NCI-H510A treated with DMSO at 0.1 percent for 48 hours (cell line): ENCODE results near the gene CCT6A.
A peak's percentile ranks its signal among the peaks of the same experiment; 100 is the strongest.
"Not testable (repeated sequence)": the region's sequence is repeated elsewhere in the genome, so short reads cannot be mapped to it uniquely, and the experiment has no call there.

ENCODE experiments used
- DNase-seq: peaks from one replicate; lab custom pipeline; 2025; lab: John Stamatoyannopoulos, UW

Gene CCT6A, protein sequence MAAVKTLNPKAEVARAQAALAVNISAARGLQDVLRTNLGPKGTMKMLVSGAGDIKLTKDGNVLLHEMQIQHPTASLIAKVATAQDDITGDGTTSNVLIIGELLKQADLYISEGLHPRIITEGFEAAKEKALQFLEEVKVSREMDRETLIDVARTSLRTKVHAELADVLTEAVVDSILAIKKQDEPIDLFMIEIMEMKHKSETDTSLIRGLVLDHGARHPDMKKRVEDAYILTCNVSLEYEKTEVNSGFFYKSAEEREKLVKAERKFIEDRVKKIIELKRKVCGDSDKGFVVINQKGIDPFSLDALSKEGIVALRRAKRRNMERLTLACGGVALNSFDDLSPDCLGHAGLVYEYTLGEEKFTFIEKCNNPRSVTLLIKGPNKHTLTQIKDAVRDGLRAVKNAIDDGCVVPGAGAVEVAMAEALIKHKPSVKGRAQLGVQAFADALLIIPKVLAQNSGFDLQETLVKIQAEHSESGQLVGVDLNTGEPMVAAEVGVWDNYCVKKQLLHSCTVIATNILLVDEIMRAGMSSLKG

GRCh38 chr7:56051339-56052191 lies at the start of gene CCT6A, which contains the start of gene PSPH:
TSS of gene CCT6A (plus strand) at chr7:56051765. CDS start at chr7:56051849, 84 bp downstream.
TSS of gene PSPH (minus strand) at chr7:56051444. CDS start at chr7:56021212, 30,232 bp downstream.
- peak; percentile 99 for DNase-seq

- DNase-seq: no peak
These were observed 47.8 kb upstream of the CCT6A start for GRCh38 chr7:56003749-56004148.

GRCh38 chr7:56007167-56007652 lies 44.4 kb upstream of the CCT6A start:
- DNase-seq: no peak

DNA sequence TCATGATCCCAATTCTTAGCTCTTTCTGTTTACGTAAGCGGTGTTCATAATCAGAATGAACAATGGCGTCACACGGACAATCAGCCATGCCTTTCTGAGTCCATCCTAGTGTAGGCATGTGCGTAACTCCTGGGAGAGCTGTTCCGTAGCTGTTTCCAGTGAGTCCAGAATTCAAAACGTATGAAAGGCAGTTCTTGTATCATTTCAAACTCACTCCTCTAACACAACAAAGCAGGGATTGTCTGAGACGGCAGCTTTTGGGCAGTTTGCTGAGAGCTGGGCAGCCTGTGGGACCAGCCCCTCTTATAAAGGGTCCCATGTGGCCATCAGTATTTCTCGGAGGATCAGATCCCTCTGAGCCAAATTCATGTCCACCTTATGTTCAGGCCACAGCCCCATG lies 43.7 kb upstream of the CCT6A start:
- DNase-seq: no peak

- DNase-seq: peak; percentile 98
These were observed 41.9 kb upstream of the CCT6A start for GRCh38 chr7:56009695-56010094.

DNA sequence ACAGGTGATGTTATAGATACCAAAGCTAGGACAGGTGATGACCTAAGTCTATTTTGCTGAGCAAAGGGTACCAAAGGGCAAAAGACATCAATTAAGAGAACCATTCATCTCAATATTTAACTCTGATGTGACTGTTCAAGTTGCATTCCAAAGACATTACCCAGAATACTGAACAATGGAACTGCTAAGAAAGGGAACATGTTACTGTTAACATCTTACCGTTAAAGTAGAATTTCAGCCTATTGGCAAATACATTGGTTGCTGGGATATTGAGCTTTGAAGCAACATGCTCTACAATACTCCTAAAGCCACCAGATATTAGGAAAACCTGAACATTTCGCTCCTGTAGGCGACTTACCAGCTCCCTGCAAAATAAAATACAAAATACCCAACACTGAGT lies 34.5 kb upstream of the CCT6A start:
- not testable (repeated sequence) for DNase-seq

DNA sequence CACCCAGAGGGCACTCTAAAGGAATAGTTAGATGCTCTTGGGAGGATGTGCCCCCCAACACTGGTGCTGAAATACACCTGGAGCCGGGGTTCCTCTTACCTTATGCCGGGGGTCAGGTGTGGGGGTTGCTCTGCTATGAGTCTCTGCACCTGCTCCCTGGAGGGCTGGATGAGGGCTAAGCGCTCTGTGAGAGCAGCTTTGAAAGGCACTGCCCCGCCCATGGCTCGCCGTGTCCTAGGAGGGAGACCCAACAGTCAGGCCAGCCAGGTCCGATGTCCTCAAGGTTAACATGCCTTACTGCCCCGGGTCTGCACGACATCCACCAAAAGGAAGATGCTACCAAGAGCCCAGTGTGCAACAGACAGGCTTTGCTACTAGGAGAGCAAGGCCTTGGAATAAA lies 32.1 kb upstream of the CCT6A start:
- no peak for DNase-seq

DNA sequence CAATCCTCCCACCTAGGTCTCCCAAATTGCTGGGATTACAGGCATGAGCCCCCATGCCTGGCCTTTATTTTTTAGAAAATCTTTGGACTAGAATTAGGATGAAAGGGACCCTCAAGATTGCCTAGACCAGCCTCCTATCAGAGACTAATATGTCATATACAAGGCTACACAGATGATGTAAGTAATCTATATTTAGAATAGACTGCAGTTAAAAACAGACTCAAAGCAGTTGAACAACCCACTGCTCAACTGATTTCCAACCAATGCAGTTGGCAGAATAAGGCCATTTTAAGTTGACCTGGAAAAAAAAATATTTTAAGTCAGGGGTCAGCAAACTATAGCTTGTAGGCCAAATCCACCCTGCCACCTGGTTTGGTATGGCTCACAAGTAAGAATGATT lies 28.1 kb upstream of the CCT6A start:
- no peak for DNase-seq

DNA sequence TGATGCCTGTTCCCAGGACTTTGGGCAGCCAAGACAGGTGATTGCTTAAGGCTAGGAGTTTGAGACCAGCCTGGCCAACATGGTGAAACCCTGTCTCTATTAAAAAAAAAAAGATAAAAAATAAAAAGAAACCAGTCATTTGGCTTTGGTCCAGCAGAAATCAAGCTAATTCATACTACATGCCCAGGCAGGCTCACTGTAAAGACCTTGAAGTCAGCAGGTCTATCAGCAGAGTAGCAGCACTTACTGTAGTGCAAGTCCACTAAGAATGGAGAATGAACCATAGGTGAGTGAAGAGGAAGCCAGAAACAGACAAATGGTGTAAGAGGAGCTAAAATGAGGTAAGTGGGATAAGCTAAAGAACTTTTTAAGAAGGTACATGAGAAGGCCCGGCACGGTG lies 25.0 kb upstream of the CCT6A start:
- DNase-seq: no peak

- no peak for DNase-seq
These were observed 22.5 kb upstream of the CCT6A start for GRCh38 chr7:56028942-56029630.

DNA sequence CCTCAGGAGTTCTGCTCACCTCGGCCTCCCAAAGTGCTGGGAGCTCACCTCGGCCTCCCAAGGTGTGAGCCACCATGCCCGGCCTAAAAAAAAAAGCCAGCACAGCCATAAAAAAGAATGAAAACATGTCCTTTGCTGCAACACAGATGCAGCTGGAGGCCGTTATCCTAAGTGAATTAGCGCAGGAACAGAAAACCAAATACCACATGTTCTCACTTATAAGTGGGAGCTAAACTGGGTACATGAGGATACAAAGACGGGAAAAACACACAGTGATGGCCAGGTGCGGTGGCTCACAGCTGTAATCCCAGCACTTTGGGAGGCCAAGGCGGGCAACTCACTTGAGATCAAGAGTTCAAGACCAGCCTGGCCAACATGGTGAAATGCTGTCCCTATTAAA lies 21.2 kb upstream of the CCT6A start:
- no peak for DNase-seq

GRCh38 chr7:56031556-56031955 lies 20.0 kb upstream of the CCT6A start:
- DNase-seq: not testable (repeated sequence)

DNA sequence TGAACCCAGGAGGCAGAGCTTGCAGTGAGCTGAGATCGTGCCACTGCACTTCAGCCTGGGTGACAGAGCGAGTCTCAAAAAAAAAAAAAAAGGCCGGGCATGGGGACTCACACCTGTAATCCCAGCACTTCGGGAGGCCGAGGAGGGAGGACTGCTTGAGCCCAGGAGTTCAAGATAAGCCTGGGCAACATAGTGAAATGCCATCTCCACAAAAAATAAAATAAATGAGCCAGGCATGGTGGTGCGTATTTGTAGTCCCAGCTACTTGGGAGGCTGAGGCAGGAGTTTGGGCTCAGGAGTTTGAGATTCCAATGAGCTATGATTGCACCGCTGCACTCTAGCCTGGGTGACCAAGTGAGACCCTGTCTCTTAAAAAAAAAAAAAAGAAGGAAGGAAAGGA lies 19.0 kb upstream of the CCT6A start:
- DNase-seq: not testable (repeated sequence)

- peak; percentile 98 for DNase-seq
These were observed 17.7 kb upstream of the CCT6A start for GRCh38 chr7:56033671-56034432.

- DNase-seq: no peak
These were observed 10.8 kb upstream of the CCT6A start for GRCh38 chr7:56040730-56041129.

- DNase-seq: not testable (repeated sequence)
These were observed 5.8 kb upstream of the CCT6A start for GRCh38 chr7:56045758-56046157.

DNA sequence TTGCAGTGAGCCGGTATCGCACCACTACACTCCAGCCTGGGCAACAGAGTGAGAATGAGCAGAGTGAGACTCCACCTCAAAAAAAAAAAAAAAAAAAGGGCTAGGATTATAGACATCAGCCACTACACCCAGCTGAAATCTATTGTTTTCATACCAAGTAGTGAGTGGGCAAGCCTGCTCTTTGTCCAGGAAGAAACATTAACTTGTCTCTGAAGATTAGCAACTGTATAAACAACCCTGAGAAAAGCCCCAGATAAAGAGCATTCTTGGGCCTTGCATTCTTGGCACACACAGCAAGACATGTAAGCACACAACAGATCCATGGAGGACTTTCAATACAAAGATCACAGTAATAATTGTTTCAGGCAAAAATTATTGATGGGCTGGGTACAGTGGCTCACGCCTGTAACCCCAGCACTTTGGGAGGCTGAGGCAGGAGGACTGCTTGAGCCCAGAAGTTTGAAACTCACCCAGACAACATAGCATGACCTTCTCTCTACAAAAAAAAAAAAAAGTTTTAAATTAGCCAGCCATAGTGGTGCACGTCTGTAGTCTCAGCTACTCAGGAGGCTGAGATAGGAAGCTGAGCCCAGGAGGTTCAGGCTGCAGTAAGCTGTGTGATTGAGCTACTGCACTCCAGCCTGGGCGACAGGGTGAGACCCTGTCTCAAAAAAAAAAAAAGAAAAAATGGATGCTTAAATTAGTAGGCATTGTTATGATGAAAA lies 4.7 kb upstream of the CCT6A start:
- no peak for DNase-seq

DNA sequence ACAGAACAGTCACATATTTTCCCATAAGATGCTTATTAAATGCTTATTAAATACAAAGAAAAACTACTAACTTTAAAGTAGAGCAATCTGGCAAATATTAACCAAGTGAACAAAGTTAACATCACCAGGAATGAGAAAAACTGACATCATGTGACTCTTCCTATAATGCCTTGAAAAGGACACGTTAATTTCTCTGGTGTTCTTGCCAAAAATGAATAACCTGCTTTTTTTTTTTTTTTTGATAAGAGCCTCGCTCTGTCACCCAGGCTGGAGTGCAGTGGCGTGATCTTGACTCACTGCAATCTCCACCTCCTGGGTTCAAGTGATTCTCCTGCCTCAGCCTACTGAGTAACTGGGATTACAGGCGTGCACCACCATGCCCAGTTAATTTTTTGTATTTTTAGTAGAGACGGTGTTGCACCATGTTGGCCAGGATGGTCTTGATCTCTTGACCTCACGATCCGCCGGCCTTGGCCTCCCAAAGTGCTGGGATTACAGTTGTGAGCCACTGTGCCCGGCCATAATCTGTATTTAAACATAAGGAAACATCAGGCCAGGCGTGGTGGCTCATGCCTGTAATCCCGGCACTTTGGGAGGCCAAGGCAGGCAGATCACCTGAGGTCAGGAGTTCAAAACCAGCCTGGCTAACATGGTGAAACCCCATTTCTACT lies 4.0 kb upstream of the CCT6A start:
- not testable (repeated sequence) for DNase-seq

DNA sequence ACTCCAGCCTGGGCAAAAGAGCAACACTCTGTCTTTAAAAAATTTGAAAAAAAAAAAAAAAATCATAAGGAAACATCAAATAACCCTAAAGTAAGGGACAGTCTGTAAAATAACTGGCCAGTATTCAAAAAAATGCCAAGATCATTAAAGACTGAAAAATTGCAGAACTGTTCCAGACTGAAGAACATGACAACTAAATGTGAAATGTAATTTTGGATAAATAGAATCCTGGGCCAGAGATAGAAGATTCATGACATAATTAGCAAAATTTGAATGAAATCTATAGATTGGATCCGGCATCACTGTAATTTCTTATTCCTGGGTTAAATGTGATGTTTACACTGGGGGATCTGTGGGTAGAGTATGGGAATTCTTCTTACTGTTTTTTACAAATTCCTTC lies 3.3 kb upstream of the CCT6A start:
- DNase-seq: no peak

DNA sequence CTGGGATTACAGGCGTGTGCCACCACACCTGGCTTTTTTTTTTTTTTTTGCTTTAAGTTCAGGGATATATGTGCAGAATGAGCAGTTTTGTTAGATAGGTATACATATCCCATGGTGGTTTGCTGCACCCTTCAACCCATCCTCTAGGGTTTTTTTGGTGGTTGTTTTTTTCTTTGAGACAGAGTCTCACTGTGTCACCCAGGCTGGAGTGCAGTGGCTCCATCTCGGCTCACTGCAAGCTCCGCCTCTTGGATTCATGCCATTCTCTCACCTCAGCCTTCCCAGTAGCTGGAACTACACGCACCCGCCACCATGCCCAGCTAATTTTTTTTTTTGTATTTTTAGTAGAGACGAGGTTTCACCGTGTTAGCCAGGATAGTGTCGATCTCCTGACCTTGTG lies 2.8 kb upstream of the CCT6A start:
- DNase-seq: peak; percentile 80
